GM21447 (cell line): ENCODE results near the gene ALPL.
"Not testable (repeated sequence)": the region's sequence is repeated elsewhere in the genome, so short reads cannot be mapped to it uniquely, and the experiment has no call there.

Source experiments
- ATAC-seq: cut with Tn5 transposase; IDR thresholded peaks from one replicate; pipeline ENCODE4 v1.9.1; 2021; ENCODE audit not compliant: unreplicated experiment

The ALPL gene

GRCh38 chr1:21507511-21508270 is 1.5 kb upstream of the ALPL start:
- ATAC-seq = no peak

DNA sequence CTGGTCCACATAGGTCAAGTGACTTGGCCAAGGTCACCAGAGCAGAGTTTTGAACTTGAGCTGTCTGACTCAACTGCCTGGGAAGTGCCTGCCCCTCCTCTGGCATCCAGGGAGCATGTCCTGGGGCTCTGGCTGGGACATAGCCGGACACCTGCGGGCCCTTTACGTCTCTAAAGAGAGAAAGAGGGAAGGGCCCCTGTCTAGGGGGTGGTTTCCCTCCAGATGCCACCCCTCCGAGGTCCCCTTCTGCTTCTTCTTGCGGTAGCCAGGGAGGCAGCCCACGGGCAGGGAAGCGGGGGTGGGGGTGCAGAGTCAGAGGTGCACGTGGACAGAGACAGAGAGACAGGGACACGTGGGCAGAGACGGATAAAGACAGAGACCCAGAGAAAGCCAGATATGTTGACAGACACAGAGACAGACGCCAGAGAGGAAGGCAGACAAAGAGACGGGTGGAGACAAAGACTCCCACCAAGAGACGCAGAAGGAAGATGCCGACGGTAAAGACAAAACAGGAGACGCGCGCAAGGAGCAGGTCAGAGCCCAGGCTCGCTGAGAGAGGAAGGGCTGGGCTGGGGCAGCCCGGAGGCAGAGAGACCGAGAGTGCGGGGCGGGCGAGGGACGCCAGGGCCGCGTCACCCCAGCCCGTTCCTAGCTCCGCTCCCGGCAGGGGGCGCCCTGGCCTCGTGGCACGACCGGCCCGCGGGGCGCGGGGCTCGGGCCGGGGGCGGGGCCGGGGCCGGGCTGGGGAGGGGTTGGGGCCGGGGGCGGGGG is 458 bp upstream of the ALPL start:
- ATAC-seq = no peak

DNA sequence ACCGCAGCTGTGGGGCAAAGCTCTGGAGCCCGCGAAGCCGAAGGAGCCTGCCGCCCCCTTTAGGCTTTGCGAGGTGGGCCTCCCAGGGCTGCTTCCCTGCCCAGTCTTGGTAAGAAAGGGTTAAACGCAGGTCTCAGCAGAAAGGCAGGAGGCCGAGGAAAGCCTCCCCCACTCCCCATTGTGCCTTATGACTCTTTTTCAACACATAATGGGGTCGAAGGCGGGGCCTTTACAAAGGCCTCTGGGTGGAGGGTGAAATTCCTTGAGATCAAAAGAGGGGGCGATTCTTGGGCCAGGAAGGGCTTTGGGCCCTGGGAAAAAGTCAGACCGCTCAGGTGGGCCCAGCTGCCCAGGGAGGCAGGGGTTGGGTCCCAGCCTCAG is 880 bp downstream of the ALPL start:
- ATAC-seq = no peak

- no peak for ATAC-seq
Measured at GRCh38 chr1:21510885-21511578, 1.8 kb downstream of the ALPL start.

DNA sequence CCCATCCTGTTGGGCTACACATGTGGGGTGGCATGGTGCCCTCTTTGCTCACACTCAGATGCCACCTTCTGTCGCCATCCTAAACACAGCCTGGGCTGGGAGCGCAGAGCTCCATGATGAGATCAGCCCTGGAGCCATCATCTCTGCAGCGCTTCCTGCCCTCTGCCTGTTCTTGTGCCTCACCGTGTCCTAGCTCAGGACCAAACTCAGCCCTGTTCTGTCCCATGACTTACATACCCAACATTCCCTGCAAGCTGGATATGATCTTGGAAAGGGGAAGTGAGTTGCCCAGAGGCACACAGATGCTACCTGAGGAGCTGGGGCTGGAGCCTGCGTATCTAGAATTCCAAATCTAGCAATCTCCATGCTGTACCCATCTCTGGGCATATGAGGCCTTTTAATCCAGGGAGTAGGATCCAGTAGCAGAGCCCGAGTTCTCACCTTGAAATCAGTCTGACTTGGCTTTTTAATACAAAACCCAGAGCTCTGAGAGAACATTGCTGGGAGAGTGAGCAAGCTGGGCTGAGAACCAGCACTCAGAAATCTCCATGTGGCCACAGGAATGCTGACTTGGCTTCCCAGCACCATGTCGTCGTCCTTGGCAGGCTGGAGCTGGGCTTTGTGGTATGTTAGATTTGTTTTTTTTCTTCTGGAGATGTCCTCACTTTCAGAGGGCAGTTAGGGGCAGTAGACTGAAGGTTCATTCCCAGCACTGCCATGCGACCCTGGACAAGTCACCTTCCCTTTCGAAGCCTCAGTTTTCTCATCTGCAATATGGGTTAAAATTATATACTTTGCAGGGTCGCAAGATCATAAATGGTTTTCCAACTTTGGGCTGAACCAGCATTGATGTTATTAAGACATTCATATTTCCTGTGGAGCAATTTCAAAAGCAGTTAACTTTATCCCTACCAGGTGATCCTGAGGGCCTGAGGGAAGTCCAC is 2.6 kb downstream of the ALPL start:
- no peak for ATAC-seq

- no peak for ATAC-seq
Measured at GRCh38 chr1:21514245-21514644, 5.0 kb downstream of the ALPL start.

DNA sequence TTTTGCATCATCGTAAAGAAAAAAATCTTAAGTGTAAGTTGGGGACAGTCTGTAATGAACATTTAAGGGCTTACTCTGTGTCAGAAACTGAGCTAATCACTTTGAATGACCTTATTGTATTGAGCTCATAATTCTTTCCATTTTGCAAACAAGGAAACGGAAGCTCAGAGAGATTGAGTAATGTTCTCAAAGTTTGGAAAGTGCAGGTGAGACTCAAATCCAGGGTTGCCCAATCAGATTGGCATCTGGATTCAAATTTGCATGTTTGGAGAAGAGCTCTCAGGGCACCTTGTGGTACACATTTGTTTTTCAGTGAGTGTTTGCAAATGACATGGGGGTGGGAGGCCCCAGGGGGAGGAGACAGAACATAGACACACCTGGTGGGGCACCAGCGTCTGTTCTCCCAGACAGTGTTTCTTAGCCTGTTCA is 8.0 kb downstream of the ALPL start:
- no peak for ATAC-seq

GRCh38 chr1:21517660-21518480 is 8.6 kb downstream of the ALPL start:
- no peak for ATAC-seq

- ATAC-seq = no peak
Measured at GRCh38 chr1:21518774-21519455, 9.7 kb downstream of the ALPL start.

GRCh38 chr1:21519486-21520070 is 10.4 kb downstream of the ALPL start:
- ATAC-seq = not testable (repeated sequence)

GRCh38 chr1:21520899-21521716 is 11.9 kb downstream of the ALPL start:
- ATAC-seq = no peak

GRCh38 chr1:21521717-21522060 is 12.5 kb downstream of the ALPL start:
- no peak for ATAC-seq

DNA sequence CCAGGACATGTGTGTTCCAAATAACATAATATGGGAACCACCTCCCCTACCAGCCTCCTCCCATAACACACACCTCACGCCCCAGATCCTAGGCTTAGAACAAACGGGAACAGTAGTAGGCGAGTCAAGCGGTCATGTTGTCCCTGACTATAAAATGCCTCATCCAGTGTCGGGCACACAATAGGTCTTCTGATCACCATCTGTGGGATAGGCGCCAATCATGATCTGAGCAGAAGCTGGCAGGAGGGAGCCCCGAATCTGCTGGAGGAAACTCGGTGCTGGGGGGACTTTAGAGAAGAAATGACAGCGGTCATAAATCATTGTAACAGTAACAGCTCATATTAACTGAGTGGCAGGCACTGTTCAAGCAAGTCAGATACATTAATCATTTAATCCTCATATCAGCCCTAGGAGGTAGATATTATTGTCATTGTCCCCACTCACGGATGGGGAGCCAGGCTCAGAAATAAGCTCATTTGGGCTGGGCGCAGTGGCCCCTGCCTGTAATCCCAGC is 13.4 kb downstream of the ALPL start:
- ATAC-seq = no peak

DNA sequence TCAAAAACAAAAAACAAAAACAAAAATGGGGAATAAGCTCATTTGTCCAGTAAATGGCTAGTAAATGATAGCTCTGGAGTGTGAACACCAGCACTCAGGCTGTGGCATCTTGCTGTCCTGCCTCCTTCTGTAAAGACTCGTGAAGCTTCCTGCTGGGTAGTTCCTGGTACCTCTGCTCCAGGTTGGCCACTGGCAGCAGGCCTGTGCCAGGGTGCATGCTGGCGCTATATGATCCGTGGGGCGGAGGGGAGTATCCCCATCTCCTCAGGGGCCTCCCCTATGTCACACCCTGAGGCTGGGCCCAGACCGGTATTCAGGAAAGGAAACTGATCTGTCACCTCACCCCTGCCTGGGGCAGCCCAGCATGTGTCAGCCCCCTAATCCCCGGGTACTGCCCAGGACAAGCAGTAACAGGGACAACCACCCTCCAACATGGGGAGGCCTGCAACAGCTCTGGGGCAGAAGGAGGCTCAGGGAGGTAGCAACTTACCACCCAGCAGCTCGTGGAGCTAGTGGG is 14.1 kb downstream of the ALPL start:
- no peak for ATAC-seq

GRCh38 chr1:21524220-21524619 is 15.0 kb downstream of the ALPL start:
- no peak for ATAC-seq

DNA sequence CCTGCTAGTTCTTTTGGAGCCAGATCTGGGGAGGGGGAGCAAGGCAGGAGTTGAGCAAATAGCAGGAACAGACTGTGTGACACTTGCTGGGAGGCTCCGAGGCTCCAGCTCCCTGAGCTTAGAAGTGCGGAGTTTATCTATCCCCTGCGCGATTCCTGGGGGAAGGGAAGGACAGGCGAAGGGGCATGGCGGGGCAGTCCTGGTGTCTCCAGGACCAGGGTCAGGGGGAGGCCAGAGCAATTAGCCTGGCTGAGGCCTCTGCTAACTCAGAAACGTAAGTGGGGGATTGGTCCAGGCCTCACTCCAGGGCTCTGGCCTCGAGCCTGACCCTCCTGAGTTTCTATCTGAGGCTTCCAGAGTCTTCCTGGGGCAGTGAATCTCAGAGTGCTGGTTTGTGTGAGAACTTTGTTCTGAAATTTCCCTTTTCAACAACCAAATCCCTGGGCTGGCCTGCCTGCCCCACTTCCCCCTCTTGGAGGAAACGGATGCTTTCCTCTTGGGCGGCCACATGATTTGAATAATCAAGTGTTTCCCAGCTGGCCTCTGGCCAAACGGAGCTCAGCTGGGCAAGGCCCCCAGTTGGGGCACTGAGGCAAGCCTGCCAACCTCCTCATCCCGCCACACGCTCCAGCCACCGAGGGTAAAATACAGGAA is 15.6 kb downstream of the ALPL start:
- ATAC-seq = no peak

DNA sequence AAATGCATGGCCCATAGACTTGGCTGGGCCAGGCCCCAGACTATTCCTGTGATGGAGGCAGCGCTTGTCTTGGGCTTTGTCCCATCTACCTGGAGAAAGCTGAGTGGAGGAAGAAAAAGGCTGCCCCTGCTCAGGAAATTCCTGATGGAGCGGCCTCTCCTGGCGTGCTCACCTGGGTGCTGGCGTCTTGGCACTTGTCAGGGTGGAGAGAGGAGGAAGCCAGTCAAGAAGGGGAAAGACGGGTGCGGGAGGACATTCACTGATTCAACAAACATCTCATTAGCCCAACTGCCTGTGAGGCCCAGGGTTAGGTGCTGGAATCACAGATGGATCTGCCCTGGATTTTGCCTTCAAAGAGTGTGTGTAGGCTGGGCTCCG is 16.1 kb downstream of the ALPL start:
- ATAC-seq = no peak
